GM18505 (cell line): ENCODE results near the gene TEX28.
"Not testable (repeated sequence)": the region's sequence is repeated elsewhere in the genome, so short reads cannot be mapped to it uniquely, and the experiment has no call there.

Experiments
- ATAC-seq: cut with Tn5 transposase; IDR thresholded peaks from one replicate; pipeline ENCODE4 v1.9.1; 2021; ENCODE audit not compliant: unreplicated experiment

Gene TEX28

DNA sequence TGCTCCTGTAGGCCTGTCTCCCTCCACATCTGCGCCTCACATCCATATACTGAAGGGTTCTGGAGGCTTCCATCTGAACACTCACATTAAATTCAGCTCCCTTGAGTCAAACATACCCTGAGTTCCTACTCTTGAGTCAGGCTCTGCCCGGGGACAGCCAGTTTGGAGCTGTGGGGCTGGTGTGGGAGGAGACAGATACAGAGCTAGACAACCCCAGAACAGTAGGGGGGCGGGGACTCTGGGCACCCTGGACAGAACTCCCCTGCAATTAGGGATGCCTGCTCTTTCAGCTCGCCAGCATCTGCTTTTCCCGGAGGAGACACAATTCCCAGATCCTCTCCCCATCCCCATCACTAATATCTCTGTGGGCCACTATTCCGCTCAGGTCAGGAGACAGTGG lies 69.6 kb downstream of the TEX28 start:
- not testable (repeated sequence) for ATAC-seq
